Activated CD8-positive, alpha-beta T cell treated with anti-CD3 and anti-CD28 coated beads for 36 hours (primary cell): Measurements from ENCODE around the gene TSTD2. TPM values are rescaled to one million over a fixed set of nuclear protein-coding genes. Genes with fewer than 3 reads are reported as not detected.

Experiments used
- ATAC-seq: fragments of 200-7000 bp; cut with Tn5 transposase; one replicate; pipeline ENCODE4 v1.10.0; 2021; ENCODE audit warnings: mild to moderate bottlenecking, moderate library complexity
- CTCF ChIA-PET: fragments of 350-600 bp; sonication (Branson Sonifier 250); formaldehyde crosslinking; loops from one replicate; lab custom pipeline; 2021; ENCODE audit warnings: antibody characterized with exemption; lab: Charles Lee
- POLR2A ChIA-PET: fragments of 350-600 bp; sonication (Branson Sonifier 250); formaldehyde crosslinking; loops from one replicate; lab custom pipeline; 2021; ENCODE audit warnings: antibody characterized with exemption; lab: Charles Lee
- DNase-seq: peaks from one replicate; pipeline ENCODE4 v3.0.0-alpha.2; 2020
- H3K27ac Mint-ChIP-seq: one replicate; pipeline ENCODE4 v1.8.0; 2021; ENCODE audit warnings: mild to moderate bottlenecking, mixed read lengths
- H3K27me3 Mint-ChIP-seq: one replicate; pipeline ENCODE4 v1.8.0; 2021; ENCODE audit warnings: mixed read lengths
- H3K36me3 Mint-ChIP-seq: one replicate; pipeline ENCODE4 v1.8.0; 2021; ENCODE audit warnings: low read depth, mixed read lengths
- H3K4me1 Mint-ChIP-seq: one replicate; pipeline ENCODE4 v1.8.0; 2021; ENCODE audit warnings: low read depth, mixed read lengths
- H3K4me3 Mint-ChIP-seq: one replicate; pipeline ENCODE4 v1.8.0; 2021; ENCODE audit warnings: mild to moderate bottlenecking, moderate library complexity, mixed read lengths
- H3K9me3 Mint-ChIP-seq: one replicate; pipeline ENCODE4 v1.8.0; 2021; ENCODE audit warnings: mixed read lengths
- intact Hi-C: fragments of 100-400 bp; cut with micrococcal nuclease; formaldehyde crosslinking; loops from one replicate; pipeline ENCODE4 v1.10.0; 2022
- total RNA-seq, 2 experiments: library from RNA; stranded (reverse); gene quantifications; one replicate each; pipeline ENCODE4 v1.2.3, GENCODE V29; 2021
- TF ChIP-seq, protein P1 (sequence below): fragments of 200-600 bp; IDR thresholded peaks from one replicate; pipeline ENCODE4 v1.8.0; 2022; ENCODE audit warnings: antibody characterized with exemption, mild to moderate bottlenecking

TSTD2 gene
- total RNA-seq, 2 experiments from 2014 or later, result 15.2 to 15.3 TPM

DNA sequence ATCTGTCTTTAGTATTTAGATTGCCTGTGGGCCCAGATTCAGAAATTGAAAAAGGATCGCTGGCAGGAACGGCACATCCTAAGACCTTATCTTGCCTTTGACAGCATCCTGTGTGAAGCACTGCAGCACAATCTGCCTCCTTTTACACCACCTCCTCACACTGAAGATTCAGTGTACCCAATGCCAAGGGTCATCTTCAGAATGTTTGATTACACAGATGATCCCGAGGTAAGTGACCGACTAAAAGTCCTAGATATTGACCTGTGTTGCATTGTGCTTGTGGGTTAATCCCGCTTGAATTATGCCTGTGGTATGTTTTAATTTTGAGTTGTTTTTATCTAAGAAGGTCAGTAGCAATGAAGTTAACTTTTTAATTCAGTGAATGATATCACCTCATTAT lies 14.8 kb upstream of the TSTD2 start:
- H3K4me3 Mint-ChIP-seq, result no peak overlapping the region
- TF ChIP-seq, protein P1, sequence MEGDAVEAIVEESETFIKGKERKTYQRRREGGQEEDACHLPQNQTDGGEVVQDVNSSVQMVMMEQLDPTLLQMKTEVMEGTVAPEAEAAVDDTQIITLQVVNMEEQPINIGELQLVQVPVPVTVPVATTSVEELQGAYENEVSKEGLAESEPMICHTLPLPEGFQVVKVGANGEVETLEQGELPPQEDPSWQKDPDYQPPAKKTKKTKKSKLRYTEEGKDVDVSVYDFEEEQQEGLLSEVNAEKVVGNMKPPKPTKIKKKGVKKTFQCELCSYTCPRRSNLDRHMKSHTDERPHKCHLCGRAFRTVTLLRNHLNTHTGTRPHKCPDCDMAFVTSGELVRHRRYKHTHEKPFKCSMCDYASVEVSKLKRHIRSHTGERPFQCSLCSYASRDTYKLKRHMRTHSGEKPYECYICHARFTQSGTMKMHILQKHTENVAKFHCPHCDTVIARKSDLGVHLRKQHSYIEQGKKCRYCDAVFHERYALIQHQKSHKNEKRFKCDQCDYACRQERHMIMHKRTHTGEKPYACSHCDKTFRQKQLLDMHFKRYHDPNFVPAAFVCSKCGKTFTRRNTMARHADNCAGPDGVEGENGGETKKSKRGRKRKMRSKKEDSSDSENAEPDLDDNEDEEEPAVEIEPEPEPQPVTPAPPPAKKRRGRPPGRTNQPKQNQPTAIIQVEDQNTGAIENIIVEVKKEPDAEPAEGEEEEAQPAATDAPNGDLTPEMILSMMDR, result no peak
- no peak for ATAC-seq
- peaks cover 41% of the 10 kb centered on the region for H3K36me3 Mint-ChIP-seq
- H3K9me3 Mint-ChIP-seq, result no peaks in the 10 kb centered on the region
- intact Hi-C loops, result no loop called here
- no peak overlapping the region for H3K27ac Mint-ChIP-seq
- ChIA-PET CTCF (interaction anchor here (0.6 to 2.1 kb wide), 3 partner anchors 10 to 1515 kb away, joined by 3 to 6 read pairs (median 3); no protein-coding TSS in a partner anchor), POLR2A (interaction anchor here (1.0 to 1.4 kb wide), 2 partner anchors 15 to 28 kb away, joined by 3 to 6 read pairs; partner anchors contain the start of genes NCBP1 and TSTD2)
- H3K4me1 Mint-ChIP-seq, result peaks cover 4% of the 10 kb centered on the region
- no peaks in the 10 kb centered on the region for H3K27me3 Mint-ChIP-seq
- no peak for DNase-seq

DNA sequence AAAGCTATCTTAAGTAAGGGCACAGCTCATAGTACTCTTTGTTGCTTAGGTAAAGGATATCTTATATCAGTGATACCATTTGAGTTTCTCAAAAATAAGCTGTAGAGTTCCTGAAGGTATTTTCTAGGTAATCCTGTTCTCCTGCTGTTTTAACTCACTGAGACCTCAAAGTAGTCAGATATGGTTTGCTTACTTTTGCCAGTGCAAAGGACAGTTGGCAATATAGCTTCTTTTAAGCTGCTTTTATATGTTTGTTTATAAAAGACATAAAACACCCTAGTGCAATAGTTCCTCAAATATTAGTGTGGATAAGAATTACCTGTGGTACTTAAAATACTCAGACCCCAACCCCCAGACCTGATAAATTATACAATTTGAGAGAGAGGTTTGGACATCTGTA lies 12.6 kb upstream of the TSTD2 start:
- POLR2A ChIA-PET, result interaction anchor here (1.0 to 1.6 kb wide), 2 partner anchors 10 to 12 kb away, joined by 4 to 8 read pairs; partner anchors contain the start of genes NCBP1 and TSTD2

DNA sequence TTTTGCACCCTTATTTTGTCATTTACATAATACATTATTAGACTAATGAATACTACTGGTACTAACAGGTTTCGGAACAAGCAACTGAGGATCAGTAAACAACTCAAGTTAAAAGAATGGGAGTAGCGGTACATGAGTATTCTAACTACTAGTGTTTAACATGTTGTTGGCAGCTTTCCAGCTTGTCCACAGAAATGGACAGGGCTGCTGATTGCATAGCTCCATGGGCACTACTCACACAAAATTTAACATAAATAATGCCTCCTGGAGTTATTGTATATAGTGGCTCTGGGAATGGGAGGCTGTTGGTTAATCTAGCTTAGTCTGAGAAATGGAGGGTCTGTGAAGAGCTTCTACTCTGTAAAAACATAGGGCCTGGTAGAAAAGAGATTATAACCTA lies 7.2 kb upstream of the TSTD2 start:
- no peak overlapping the region for H3K27ac Mint-ChIP-seq
- H3K4me1 Mint-ChIP-seq, result peaks cover 40% of the 10 kb centered on the region
- H3K4me3 Mint-ChIP-seq, result no peak overlapping the region
- TF ChIP-seq, protein P1, result no peak
- H3K9me3 Mint-ChIP-seq, result no peaks in the 10 kb centered on the region
- peaks cover 32% of the 10 kb centered on the region for H3K36me3 Mint-ChIP-seq
- POLR2A ChIA-PET, result interaction anchor here (1.0 kb wide), 1 partner anchor 47 kb away, joined by 3 read pairs; no protein-coding TSS in a partner anchor
- ATAC-seq (no peak), DNase-seq (no peak)
- CTCF ChIA-PET, result interaction anchor here (0.7 to 1.9 kb wide), 8 partner anchors 10 to 316 kb away, joined by 3 to 6 read pairs (median 4); no protein-coding TSS in a partner anchor
- no peaks in the 10 kb centered on the region for H3K27me3 Mint-ChIP-seq
- intact Hi-C loops, result no loop called here

More for the DNA sequence above, 12.6 kb upstream of the TSTD2 start:
- no peak overlapping the region for H3K4me3 Mint-ChIP-seq
- ATAC-seq (no peak), DNase-seq (no peak)
- H3K27ac Mint-ChIP-seq, result no peak overlapping the region
- peaks cover 3% of the 10 kb centered on the region for H3K4me1 Mint-ChIP-seq
- CTCF ChIA-PET, result interaction anchor here (1.1 to 2.6 kb wide), 3 partner anchors 13 to 30 kb away, joined by 3 to 12 read pairs (median 7); partner anchors contain the start of genes NCBP1 and TSTD2
- peaks cover 43% of the 10 kb centered on the region for H3K36me3 Mint-ChIP-seq
- no peaks in the 10 kb centered on the region for H3K27me3 Mint-ChIP-seq
- intact Hi-C loops, result no loop called here
- TF ChIP-seq, protein P1, result no peak
- no peaks in the 10 kb centered on the region for H3K9me3 Mint-ChIP-seq

GRCh38 chr9:97638666-97639065 lies 5.5 kb upstream of the TSTD2 start:
- intact Hi-C loops, result no loop called here
- TF ChIP-seq, protein P1, result peak; percentile 17
- Mint-ChIP-seq H3K27ac (no peak overlapping the region), H3K4me3 (no peak overlapping the region), H3K9me3 (no peaks in the 10 kb centered on the region), H3K27me3 (no peaks in the 10 kb centered on the region), H3K36me3 (peaks cover 35% of the 10 kb centered on the region), H3K4me1 (peaks cover 48% of the 10 kb centered on the region)
- DNase-seq, result no peak
- POLR2A ChIA-PET, result interaction anchor here (0.8 to 1.0 kb wide), 2 partner anchors 21 to 263 kb away, joined by 3 read pairs; no protein-coding TSS in a partner anchor
- CTCF ChIA-PET, result interaction anchor here (0.6 to 1.2 kb wide), 8 partner anchors 9 to 171 kb away, joined by 3 to 5 read pairs (median 3); no protein-coding TSS in a partner anchor
- no peak for ATAC-seq

DNA sequence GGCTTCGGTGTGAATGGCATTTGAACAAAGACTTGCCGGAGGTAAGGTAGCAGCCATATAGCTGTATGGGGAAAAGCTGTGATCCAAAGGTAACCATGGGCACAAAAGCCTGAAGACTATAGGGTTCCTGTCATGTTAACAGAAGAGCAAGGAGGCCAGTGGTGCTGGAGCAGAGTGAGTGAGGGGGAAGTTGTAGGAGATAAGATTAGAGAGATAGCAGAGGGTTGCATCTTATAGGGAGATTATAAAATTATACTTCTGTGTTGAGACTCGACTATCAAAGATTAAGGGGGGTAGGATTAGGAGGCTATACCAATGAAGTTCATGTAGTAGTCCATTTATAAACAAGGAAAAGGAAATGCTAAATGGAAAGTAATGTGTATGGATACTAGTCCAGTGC lies 3.7 kb upstream of the TSTD2 start:
- no peak for ATAC-seq
- H3K27ac Mint-ChIP-seq, result no peak overlapping the region
- no peaks in the 10 kb centered on the region for H3K9me3 Mint-ChIP-seq
- H3K4me1 Mint-ChIP-seq, result peaks cover 51% of the 10 kb centered on the region
- TF ChIP-seq, protein P1, result no peak
- POLR2A ChIA-PET, result interaction anchor here (1.2 to 1.3 kb wide), 2 partner anchors 9 to 555 kb away, joined by 3 to 4 read pairs; partner anchors contain the start of gene CORO2A
- CTCF ChIA-PET, result interaction anchor here (0.9 to 1.0 kb wide), 2 partner anchors 35 to 398 kb away, joined by 3 to 4 read pairs; no protein-coding TSS in a partner anchor
- peaks cover 30% of the 10 kb centered on the region for H3K36me3 Mint-ChIP-seq
- H3K27me3 Mint-ChIP-seq, result no peaks in the 10 kb centered on the region
- no peak for DNase-seq
- peak overlapping the region; percentile 13 for H3K4me3 Mint-ChIP-seq
- intact Hi-C loops, result no loop called here
